ENCODE results near the gene NLGN3.
A peak's percentile ranks its signal among the peaks of the same experiment; 100 is the strongest.

Gene NLGN3

GRCh38 chrX:71106427-71106826 lies 38.2 kb upstream of the NLGN3 start, which contains the start of gene CXorf65:
CXorf65 (minus strand) TSS chrX:71106740; CDS start chrX:71106556, 184 bp downstream.
- no peak within 1 kb of the TSS for H3K4ac ChIP-seq (ENCODE audit: low read depth in 1 of 2, low read length in 2 of 2)
- H3K4me3 ChIP-seq (ENCODE audit: insufficient read depth in 1 of 2, low read depth in 1 of 2, low read length in 2 of 2): no peak within 1 kb of the TSS
- no peak within 1 kb of the TSS for H3K23ac ChIP-seq (ENCODE audit: low read length in 2 of 2)
- 75% methylated on average over 1 of the region's 1 CpG for WGBS
- H3K27me3 ChIP-seq (ENCODE audit: control insufficient read depth in 1 of 2, insufficient read depth in 1 of 2, low read length in 2 of 2): peaks cover 0 to 56% of the 10 kb centered on the region in 2 experiments
- peak within 1 kb of the TSS in 1 of 2 experiments; percentile 54 for H2BK12ac ChIP-seq (ENCODE audit: low read length in 2 of 2)
- H3K4me1 ChIP-seq (ENCODE audit: control insufficient read depth, insufficient read depth, low read depth, low read length): peaks cover 4% of the 10 kb centered on the region
- peak within 1 kb of the TSS; percentile 36 for H4K8ac ChIP-seq (ENCODE audit: low read length)
- no peak within 1 kb of the TSS for H3K4me2 ChIP-seq (ENCODE audit: low read length, poor library complexity, severe bottlenecking)
- peak within 1 kb of the TSS; percentile 28 for H2BK15ac ChIP-seq (ENCODE audit: low read depth, poor library complexity, severe bottlenecking)
- no peaks in the 10 kb centered on the region for H3K79me1 ChIP-seq (replicated peaks; ENCODE audit: low read length, poor library complexity, severe bottlenecking)
- H4K91ac ChIP-seq (ENCODE audit: low read length): no peak within 1 kb of the TSS
- no peak within 1 kb of the TSS for H3K9ac ChIP-seq (ENCODE audit: low read length)
- H3K36me3 ChIP-seq (ENCODE audit: control insufficient read depth in 1 of 2, insufficient read depth in 2 of 2, low read depth in 1 of 2, low read length in 2 of 2): no peaks in the 10 kb centered on the region
- no peak for DNase-seq
- no peak within 1 kb of the TSS for H2AK5ac ChIP-seq (ENCODE audit: low read length, severe bottlenecking)
- H3K14ac ChIP-seq (ENCODE audit: low read length in 2 of 2): no peak within 1 kb of the TSS
- peak within 1 kb of the TSS in 1 of 2 experiments; percentile 12 for H3K18ac ChIP-seq (ENCODE audit: low read depth in 1 of 2, low read length in 2 of 2)
- no peak within 1 kb of the TSS for H2BK5ac ChIP-seq (ENCODE audit: low read depth, low read length, poor library complexity, severe bottlenecking)
- no peak within 1 kb of the TSS for H3K27ac ChIP-seq (ENCODE audit: low read length, poor library complexity, severe bottlenecking)
- H3K9me3 ChIP-seq (ENCODE audit: control insufficient read depth, low read length): peaks cover 2% of the 10 kb centered on the region
- H2AFZ ChIP-seq (ENCODE audit: low read depth, low read length): no peak within 1 kb of the TSS
- H2BK120ac ChIP-seq (ENCODE audit: low read depth, low read length): peak within 1 kb of the TSS; percentile 34

GRCh38 chrX:71107245-71107644 lies 37.4 kb upstream of the NLGN3 start:
- WGBS: 91% methylated on average over 4 of the region's 4 CpGs
- no peak overlapping the region for H3K9ac ChIP-seq (ENCODE audit: low read length)

GRCh38 chrX:71107762-71108360 lies 36.8 kb upstream of the NLGN3 start:
- H3K27me3 ChIP-seq (ENCODE audit: control insufficient read depth in 1 of 2, insufficient read depth in 1 of 2, low read length in 2 of 2): peaks cover 0 to 60% of the 10 kb centered on the region in 2 experiments
- H3K4me2 ChIP-seq (ENCODE audit: low read length, poor library complexity, severe bottlenecking): no peak overlapping the region
- peaks cover 4% of the 10 kb centered on the region for H3K4me1 ChIP-seq (ENCODE audit: control insufficient read depth, insufficient read depth, low read depth, low read length)
- no peak overlapping the region for H3K27ac ChIP-seq (ENCODE audit: low read length, poor library complexity, severe bottlenecking)
- H3K36me3 ChIP-seq (ENCODE audit: control insufficient read depth in 1 of 2, insufficient read depth in 2 of 2, low read depth in 1 of 2, low read length in 2 of 2): no peaks in the 10 kb centered on the region
- peak overlapping the region; percentile 34 for H2BK120ac ChIP-seq (ENCODE audit: low read depth, low read length)
- no peak overlapping the region for H4K91ac ChIP-seq (ENCODE audit: low read length)
- no peaks in the 10 kb centered on the region for H3K79me1 ChIP-seq (replicated peaks; ENCODE audit: low read length, poor library complexity, severe bottlenecking)
- H2AFZ ChIP-seq (ENCODE audit: low read depth, low read length): no peak overlapping the region
- H2BK5ac ChIP-seq (ENCODE audit: low read depth, low read length, poor library complexity, severe bottlenecking): no peak overlapping the region
- no peak overlapping the region for H3K9ac ChIP-seq (ENCODE audit: low read length)
- H2AK5ac ChIP-seq (ENCODE audit: low read length, severe bottlenecking): no peak overlapping the region
- H3K23ac ChIP-seq (ENCODE audit: low read length in 2 of 2): no peak overlapping the region
- no peak overlapping the region for H3K4ac ChIP-seq (ENCODE audit: low read depth in 1 of 2, low read length in 2 of 2)
- 14% methylated on average over 2 of the region's 9 CpGs for WGBS
- H3K9me3 ChIP-seq (ENCODE audit: control insufficient read depth, low read length): peaks cover 2% of the 10 kb centered on the region
- DNase-seq: peak; percentile 15
- no peak overlapping the region for H2BK15ac ChIP-seq (ENCODE audit: low read depth, poor library complexity, severe bottlenecking)
- no peak overlapping the region for H3K4me3 ChIP-seq (ENCODE audit: insufficient read depth in 1 of 2, low read depth in 1 of 2, low read length in 2 of 2)
- H2BK12ac ChIP-seq (ENCODE audit: low read length in 2 of 2): no peak overlapping the region
- no peak overlapping the region for H4K8ac ChIP-seq (ENCODE audit: low read length)
- no peak overlapping the region for H3K14ac ChIP-seq (ENCODE audit: low read length in 2 of 2)
- peak overlapping the region in 1 of 2 experiments; percentile 21 for H3K18ac ChIP-seq (ENCODE audit: low read depth in 1 of 2, low read length in 2 of 2)

More at GRCh38 chrX:71107245-71107644, 37.4 kb upstream of the NLGN3 start:
- H3K79me1 ChIP-seq (replicated peaks; ENCODE audit: low read length, poor library complexity, severe bottlenecking): no peaks in the 10 kb centered on the region
- H2BK12ac ChIP-seq (ENCODE audit: low read length in 2 of 2): no peak overlapping the region
- H3K4me3 ChIP-seq (ENCODE audit: insufficient read depth in 1 of 2, low read depth in 1 of 2, low read length in 2 of 2): no peak overlapping the region
- H2BK15ac ChIP-seq (ENCODE audit: low read depth, poor library complexity, severe bottlenecking): no peak overlapping the region
- H3K4me2 ChIP-seq (ENCODE audit: low read length, poor library complexity, severe bottlenecking): no peak overlapping the region
- H3K4ac ChIP-seq (ENCODE audit: low read depth in 1 of 2, low read length in 2 of 2): no peak overlapping the region
- H4K91ac ChIP-seq (ENCODE audit: low read length): no peak overlapping the region
- no peak overlapping the region for H3K23ac ChIP-seq (ENCODE audit: low read length in 2 of 2)
- no peak overlapping the region for H3K14ac ChIP-seq (ENCODE audit: low read length in 2 of 2)
- H2BK120ac ChIP-seq (ENCODE audit: low read depth, low read length): no peak overlapping the region
- no peak overlapping the region for H2BK5ac ChIP-seq (ENCODE audit: low read depth, low read length, poor library complexity, severe bottlenecking)
- no peak overlapping the region for H2AFZ ChIP-seq (ENCODE audit: low read depth, low read length)
- no peak overlapping the region for H2AK5ac ChIP-seq (ENCODE audit: low read length, severe bottlenecking)
- no peak overlapping the region for H4K8ac ChIP-seq (ENCODE audit: low read length)
- H3K18ac ChIP-seq (ENCODE audit: low read depth in 1 of 2, low read length in 2 of 2): no peak overlapping the region
- peaks cover 4% of the 10 kb centered on the region for H3K4me1 ChIP-seq (ENCODE audit: control insufficient read depth, insufficient read depth, low read depth, low read length)
- H3K36me3 ChIP-seq (ENCODE audit: control insufficient read depth in 1 of 2, insufficient read depth in 2 of 2, low read depth in 1 of 2, low read length in 2 of 2): no peaks in the 10 kb centered on the region
- peaks cover 2% of the 10 kb centered on the region for H3K9me3 ChIP-seq (ENCODE audit: control insufficient read depth, low read length)
- H3K27me3 ChIP-seq (ENCODE audit: control insufficient read depth in 1 of 2, insufficient read depth in 1 of 2, low read length in 2 of 2): peaks cover 0 to 57% of the 10 kb centered on the region in 2 experiments
- no peak overlapping the region for H3K27ac ChIP-seq (ENCODE audit: low read length, poor library complexity, severe bottlenecking)
- DNase-seq: no peak

- Histone ChIP-seq H3K4ac (ENCODE audit: low read depth in 1 of 2, low read length in 2 of 2) (no peak overlapping the region), H2BK15ac (ENCODE audit: low read depth, poor library complexity, severe bottlenecking) (no peak overlapping the region), H2BK5ac (ENCODE audit: low read depth, low read length, poor library complexity, severe bottlenecking) (no peak overlapping the region), H3K14ac (ENCODE audit: low read length in 2 of 2) (no peak overlapping the region), H3K23ac (ENCODE audit: low read length in 2 of 2) (no peak overlapping the region), H3K4me3 (ENCODE audit: insufficient read depth in 1 of 2, low read depth in 1 of 2, low read length in 2 of 2) (no peak overlapping the region), H2BK120ac (ENCODE audit: low read depth, low read length) (no peak overlapping the region), H3K4me1 (ENCODE audit: control insufficient read depth, insufficient read depth, low read depth, low read length) (no peaks in the 10 kb centered on the region), H2BK12ac (ENCODE audit: low read length in 2 of 2) (no peak overlapping the region), H4K8ac (ENCODE audit: low read length) (no peak overlapping the region), H2AFZ (ENCODE audit: low read depth, low read length) (no peak overlapping the region), H3K79me1 (replicated peaks; ENCODE audit: low read length, poor library complexity, severe bottlenecking) (no peaks in the 10 kb centered on the region), H3K18ac (ENCODE audit: low read depth in 1 of 2, low read length in 2 of 2) (peak overlapping the region in 1 of 2 experiments; percentile 12), H3K4me2 (ENCODE audit: low read length, poor library complexity, severe bottlenecking) (no peak overlapping the region), H3K36me3 (ENCODE audit: control insufficient read depth in 1 of 2, insufficient read depth in 2 of 2, low read depth in 1 of 2, low read length in 2 of 2) (no peaks in the 10 kb centered on the region), H3K9ac (ENCODE audit: low read length) (no peak overlapping the region), H3K9me3 (ENCODE audit: control insufficient read depth, low read length) (peaks cover 2% of the 10 kb centered on the region), H3K27ac (ENCODE audit: low read length, poor library complexity, severe bottlenecking) (no peak overlapping the region), H2AK5ac (ENCODE audit: low read length, severe bottlenecking) (no peak overlapping the region), H4K91ac (ENCODE audit: low read length) (no peak overlapping the region), H3K27me3 (ENCODE audit: control insufficient read depth in 1 of 2, insufficient read depth in 1 of 2, low read length in 2 of 2) (peaks cover 0 to 60% of the 10 kb centered on the region in 2 experiments)
- WGBS: 100% methylated on average over 2 of the region's 6 CpGs
- no peak for DNase-seq
Measured at GRCh38 chrX:71109051-71109450, 35.6 kb upstream of the NLGN3 start.
